HUES64 (cell line): Measurements from ENCODE around the gene KRT83.

Experiments used
- H3K27ac ChIP-seq: 2 replicates; pipeline ENCODE4 v1.7.0; 2013; ENCODE audit warnings: low read depth, low read length, inconsistent platforms
- H3K27me3 ChIP-seq: 2 replicates; pipeline ENCODE4 v1.6.1; 2013; ENCODE audit warnings: mild to moderate bottlenecking, low read length; ENCODE audit not compliant: insufficient read depth
- H3K36me3 ChIP-seq: 2 replicates; pipeline ENCODE4 v1.6.1; 2013; ENCODE audit warnings: mild to moderate bottlenecking, low read length; ENCODE audit not compliant: insufficient read depth
- H3K4me1 ChIP-seq: 2 replicates; pipeline ENCODE4 v1.6.1; 2013; ENCODE audit warnings: mild to moderate bottlenecking, low read length, moderate library complexity; ENCODE audit not compliant: insufficient read depth
- H3K4me3 ChIP-seq: 2 replicates; pipeline ENCODE4 v1.5.1; 2013; ENCODE audit warnings: mild to moderate bottlenecking, low read length, moderate library complexity
- H3K9ac ChIP-seq: 2 replicates; pipeline ENCODE4 v1.6.1; 2013; ENCODE audit warnings: mild to moderate bottlenecking, low read depth, low read length
- H3K9me3 ChIP-seq: 2 replicates; pipeline ENCODE4 v1.6.1; 2013; ENCODE audit warnings: low read depth, low read length; ENCODE audit not compliant: insufficient read depth
- WGBS: fragments of 150-250, 120-280 bp; methylation state at CpG from one replicate; pipeline ENCODE4 v1.1.7; 2013; ENCODE audit warnings: missing lambda C conversion rate; 5-methylcytosine and 5-hydroxymethylcytosine counted together

KRT83 gene

GRCh38 chr12:52342781-52343490 is 21.7 kb upstream of the KRT83 start:
- 90% methylated on average over 2 of the region's 2 CpGs for WGBS
- Histone ChIP-seq H3K9me3 (peaks cover 4% of the 10 kb centered on the region; the same call in 1 of the 2 replicates), H3K4me1 (no peaks in the 10 kb centered on the region), H3K27me3 (no peaks in the 10 kb centered on the region), H3K27ac (no peak overlapping the region), H3K4me3 (no peak overlapping the region), H3K36me3 (no peaks in the 10 kb centered on the region), H3K9ac (no peak overlapping the region)

- H3K9ac ChIP-seq = no peak overlapping the region
- no peak overlapping the region for H3K27ac ChIP-seq
- no peak overlapping the region for H3K4me3 ChIP-seq
- H3K4me1 ChIP-seq = no peaks in the 10 kb centered on the region
- H3K36me3 ChIP-seq = no peaks in the 10 kb centered on the region
- H3K9me3 ChIP-seq = peaks cover 4% of the 10 kb centered on the region; the same call in 1 of the 2 replicates
- 94% methylated on average over 14 of the region's 14 CpGs for WGBS
- H3K27me3 ChIP-seq = no peaks in the 10 kb centered on the region
These were observed 19.9 kb upstream of the KRT83 start for GRCh38 chr12:52341066-52341580.

GRCh38 chr12:52338241-52338960 is 17.2 kb upstream of the KRT83 start:
- Histone ChIP-seq H3K9me3 (no peaks in the 10 kb centered on the region), H3K9ac (no peak overlapping the region), H3K27me3 (no peaks in the 10 kb centered on the region), H3K36me3 (no peaks in the 10 kb centered on the region), H3K27ac (no peak overlapping the region), H3K4me3 (no peak overlapping the region), H3K4me1 (no peaks in the 10 kb centered on the region; the same call in 1 of the 2 replicates)
- 89% methylated on average over 10 of the region's 10 CpGs for WGBS

- WGBS = 100% methylated on average over 1 of the region's 1 CpG
- H3K4me3 ChIP-seq = no peak overlapping the region
- H3K4me1 ChIP-seq = no peaks in the 10 kb centered on the region; the same call in 1 of the 2 replicates
- no peaks in the 10 kb centered on the region for H3K27me3 ChIP-seq
- no peak overlapping the region for H3K27ac ChIP-seq
- no peak overlapping the region for H3K9ac ChIP-seq
- H3K36me3 ChIP-seq = no peaks in the 10 kb centered on the region
- H3K9me3 ChIP-seq = no peaks in the 10 kb centered on the region
These were observed 15.9 kb upstream of the KRT83 start for GRCh38 chr12:52337054-52337453.

GRCh38 chr12:52336641-52337040 is 15.4 kb upstream of the KRT83 start:
- no peak overlapping the region for H3K4me3 ChIP-seq
- H3K36me3 ChIP-seq = no peaks in the 10 kb centered on the region
- H3K4me1 ChIP-seq = no peaks in the 10 kb centered on the region; the same call in 1 of the 2 replicates
- WGBS = 100% methylated on average over 1 of the region's 2 CpGs
- no peaks in the 10 kb centered on the region for H3K27me3 ChIP-seq
- H3K27ac ChIP-seq = no peak overlapping the region
- no peaks in the 10 kb centered on the region for H3K9me3 ChIP-seq
- H3K9ac ChIP-seq = no peak overlapping the region

- Histone ChIP-seq H3K4me3 (no peak overlapping the region), H3K4me1 (no peaks in the 10 kb centered on the region; the same call in 1 of the 2 replicates), H3K9ac (no peak overlapping the region), H3K27ac (no peak overlapping the region), H3K36me3 (no peaks in the 10 kb centered on the region), H3K9me3 (no peaks in the 10 kb centered on the region), H3K27me3 (no peaks in the 10 kb centered on the region)
- 95% methylated on average over 3 of the region's 4 CpGs for WGBS
These were observed 14.5 kb upstream of the KRT83 start for GRCh38 chr12:52335598-52336262.

GRCh38 chr12:52334185-52334584 is 13.0 kb upstream of the KRT83 start:
- no peaks in the 10 kb centered on the region for H3K27me3 ChIP-seq
- no peaks in the 10 kb centered on the region; the same call in 1 of the 2 replicates for H3K4me1 ChIP-seq
- 97% methylated on average over 2 of the region's 3 CpGs for WGBS
- no peaks in the 10 kb centered on the region for H3K9me3 ChIP-seq
- no peak overlapping the region for H3K9ac ChIP-seq
- H3K36me3 ChIP-seq = no peaks in the 10 kb centered on the region
- H3K27ac ChIP-seq = no peak overlapping the region
- H3K4me3 ChIP-seq = no peak overlapping the region

GRCh38 chr12:52333321-52333720 is 12.1 kb upstream of the KRT83 start:
- 84% methylated on average over 3 of the region's 3 CpGs for WGBS
- no peaks in the 10 kb centered on the region; the same call in 1 of the 2 replicates for H3K4me1 ChIP-seq
- H3K36me3 ChIP-seq = no peaks in the 10 kb centered on the region

GRCh38 chr12:52332381-52332780 is 11.2 kb upstream of the KRT83 start:
- Histone ChIP-seq H3K9me3 (no peaks in the 10 kb centered on the region), H3K4me3 (no peak overlapping the region), H3K4me1 (no peaks in the 10 kb centered on the region; the same call in 1 of the 2 replicates), H3K36me3 (no peaks in the 10 kb centered on the region), H3K27ac (no peak overlapping the region), H3K9ac (no peak overlapping the region), H3K27me3 (no peaks in the 10 kb centered on the region)
- WGBS = 89% methylated on average over 1 of the region's 1 CpG

More at GRCh38 chr12:52333321-52333720, 12.1 kb upstream of the KRT83 start:
- Histone ChIP-seq H3K9ac (no peak overlapping the region), H3K27me3 (no peaks in the 10 kb centered on the region), H3K27ac (no peak overlapping the region), H3K9me3 (no peaks in the 10 kb centered on the region), H3K4me3 (no peak overlapping the region)

- Histone ChIP-seq H3K4me1 (no peaks in the 10 kb centered on the region; the same call in 1 of the 2 replicates), H3K9me3 (no peaks in the 10 kb centered on the region), H3K36me3 (no peaks in the 10 kb centered on the region), H3K27ac (no peak overlapping the region), H3K9ac (no peak overlapping the region), H3K4me3 (no peak overlapping the region), H3K27me3 (no peaks in the 10 kb centered on the region)
- 91% methylated on average over 3 of the region's 3 CpGs for WGBS
These were observed 10.6 kb upstream of the KRT83 start for GRCh38 chr12:52331833-52332232.

- Histone ChIP-seq H3K4me1 (no peaks in the 10 kb centered on the region; the same call in 1 of the 2 replicates), H3K36me3 (no peaks in the 10 kb centered on the region), H3K9ac (no peak overlapping the region), H3K27ac (no peak overlapping the region), H3K9me3 (no peaks in the 10 kb centered on the region), H3K4me3 (no peak overlapping the region), H3K27me3 (no peaks in the 10 kb centered on the region)
- 84% methylated on average over 1 of the region's 1 CpG for WGBS
These were observed 9.8 kb upstream of the KRT83 start for GRCh38 chr12:52331039-52331438.
